Neural crest cell (in vitro differentiated cells): ENCODE data around the gene BLOC1S1. TPM values are rescaled to one million over a fixed set of nuclear protein-coding genes. Genes with fewer than 3 reads are reported as not detected.
A peak's percentile ranks its signal among the peaks of the same experiment; 100 is the strongest.

Source experiments
- DNase-seq: peaks from one replicate; pipeline ENCODE4 v3.0.0; 2021; ENCODE audit warnings: low read depth, mixed read lengths, low spot score
- H3K27ac Mint-ChIP-seq: one replicate; pipeline ENCODE4 v1.8.0; 2021; ENCODE audit warnings: mild to moderate bottlenecking, mixed read lengths; ENCODE audit not compliant: unreplicated experiment
- H3K27me3 Mint-ChIP-seq: 2 replicates; pipeline ENCODE4 v1.8.0; 2021; ENCODE audit warnings: low read depth, mild to moderate bottlenecking, mixed read lengths
- H3K36me3 Mint-ChIP-seq: 2 replicates; pipeline ENCODE4 v1.8.0; 2021; ENCODE audit warnings: low read depth, mild to moderate bottlenecking, mixed read lengths
- H3K4me1 Mint-ChIP-seq: 2 replicates; pipeline ENCODE4 v1.8.0; 2021; ENCODE audit warnings: mixed read lengths
- H3K4me3 Mint-ChIP-seq: one replicate; pipeline ENCODE4 v1.8.0; 2021; ENCODE audit warnings: mild to moderate bottlenecking, mixed read lengths
- H3K9me3 Mint-ChIP-seq: 2 replicates; pipeline ENCODE4 v1.8.0; 2021; ENCODE audit warnings: mixed read lengths
- total RNA-seq: library from RNA; stranded (reverse); gene quantifications from 2 replicates; pipeline ENCODE4 v1.2.1, GENCODE V29; 2021
- TF ChIP-seq, protein P1 (sequence below): fragments of 200-600 bp; sonication (generic); conservative IDR thresholded peaks from 2 replicates; pipeline ENCODE4 v1.5.0; 2021; ENCODE audit warnings: antibody characterized with exemption, mild to moderate bottlenecking

The BLOC1S1 gene
- total RNA-seq, 1 donor from 2014 or later = 111 TPM

DNA sequence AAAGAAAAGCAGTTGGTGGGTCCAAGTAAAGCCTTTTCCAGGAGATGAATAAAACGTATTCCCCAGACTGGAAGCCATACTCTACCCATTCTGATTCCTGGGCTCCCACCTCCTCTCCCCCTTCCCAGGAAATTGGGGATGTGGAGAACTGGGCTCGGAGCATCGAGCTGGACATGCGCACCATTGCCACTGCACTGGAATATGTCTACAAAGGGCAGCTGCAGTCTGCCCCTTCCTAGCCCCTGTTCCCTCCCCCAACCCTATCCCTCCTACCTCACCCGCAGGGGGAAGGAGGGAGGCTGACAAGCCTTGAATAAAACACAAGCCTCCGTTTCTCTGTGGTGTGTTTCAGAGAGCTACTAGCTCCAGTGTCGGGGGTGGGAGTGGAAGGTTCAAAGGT lies 3.5 kb downstream of the BLOC1S1 start:
- Mint-ChIP-seq H3K9me3 (no peaks in the 10 kb centered on the region), H3K27ac (no peak overlapping the region), H3K36me3 (no peaks in the 10 kb centered on the region), H3K4me3 (peak overlapping the region; percentile 77), H3K4me1 (peaks cover 46% of the 10 kb centered on the region), H3K27me3 (peaks cover 7% of the 10 kb centered on the region)
- TF ChIP-seq, protein P1, sequence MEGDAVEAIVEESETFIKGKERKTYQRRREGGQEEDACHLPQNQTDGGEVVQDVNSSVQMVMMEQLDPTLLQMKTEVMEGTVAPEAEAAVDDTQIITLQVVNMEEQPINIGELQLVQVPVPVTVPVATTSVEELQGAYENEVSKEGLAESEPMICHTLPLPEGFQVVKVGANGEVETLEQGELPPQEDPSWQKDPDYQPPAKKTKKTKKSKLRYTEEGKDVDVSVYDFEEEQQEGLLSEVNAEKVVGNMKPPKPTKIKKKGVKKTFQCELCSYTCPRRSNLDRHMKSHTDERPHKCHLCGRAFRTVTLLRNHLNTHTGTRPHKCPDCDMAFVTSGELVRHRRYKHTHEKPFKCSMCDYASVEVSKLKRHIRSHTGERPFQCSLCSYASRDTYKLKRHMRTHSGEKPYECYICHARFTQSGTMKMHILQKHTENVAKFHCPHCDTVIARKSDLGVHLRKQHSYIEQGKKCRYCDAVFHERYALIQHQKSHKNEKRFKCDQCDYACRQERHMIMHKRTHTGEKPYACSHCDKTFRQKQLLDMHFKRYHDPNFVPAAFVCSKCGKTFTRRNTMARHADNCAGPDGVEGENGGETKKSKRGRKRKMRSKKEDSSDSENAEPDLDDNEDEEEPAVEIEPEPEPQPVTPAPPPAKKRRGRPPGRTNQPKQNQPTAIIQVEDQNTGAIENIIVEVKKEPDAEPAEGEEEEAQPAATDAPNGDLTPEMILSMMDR = no peak
- no peak for DNase-seq

DNA sequence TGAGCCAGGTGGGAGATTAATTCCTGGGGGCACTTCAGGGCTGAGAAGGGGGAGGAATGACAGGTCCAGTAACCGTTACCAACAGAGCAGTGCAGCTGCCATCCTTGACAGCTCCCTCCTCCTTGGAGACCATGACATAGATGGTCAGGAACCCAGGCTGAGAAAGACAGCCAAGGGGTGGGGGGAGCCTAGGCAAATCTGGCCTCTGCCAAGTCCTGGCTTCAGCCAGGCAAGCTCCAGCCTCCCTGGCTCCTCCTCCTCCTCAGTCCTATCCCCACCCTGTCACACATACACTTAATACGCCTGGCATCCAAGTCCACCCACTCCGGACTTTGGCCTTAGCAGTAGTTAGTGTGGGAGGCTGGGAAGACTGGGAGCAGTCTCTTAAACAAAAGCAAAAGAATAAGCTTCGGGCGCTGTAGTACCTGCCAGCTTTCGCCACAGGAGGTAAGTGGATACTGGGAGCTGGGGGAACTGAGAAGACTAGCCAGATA lies 4.3 kb downstream of the BLOC1S1 start, which contains the start of gene RDH5:
RDH5 (plus strand) TSS at position 323 of the 494 bp plus-strand sequence. CDS start 792 bp downstream, outside the sequence.
- Mint-ChIP-seq H3K27ac (no peak within 1 kb of the TSS), H3K4me1 (peaks cover 51% of the 10 kb centered on the region), H3K4me3 (peak within 1 kb of the TSS; percentile 77), H3K36me3 (no peaks in the 10 kb centered on the region), H3K9me3 (no peaks in the 10 kb centered on the region), H3K27me3 (peaks cover 7% of the 10 kb centered on the region)
- TF ChIP-seq, protein P1 = no peak
- DNase-seq = no peak

DNA sequence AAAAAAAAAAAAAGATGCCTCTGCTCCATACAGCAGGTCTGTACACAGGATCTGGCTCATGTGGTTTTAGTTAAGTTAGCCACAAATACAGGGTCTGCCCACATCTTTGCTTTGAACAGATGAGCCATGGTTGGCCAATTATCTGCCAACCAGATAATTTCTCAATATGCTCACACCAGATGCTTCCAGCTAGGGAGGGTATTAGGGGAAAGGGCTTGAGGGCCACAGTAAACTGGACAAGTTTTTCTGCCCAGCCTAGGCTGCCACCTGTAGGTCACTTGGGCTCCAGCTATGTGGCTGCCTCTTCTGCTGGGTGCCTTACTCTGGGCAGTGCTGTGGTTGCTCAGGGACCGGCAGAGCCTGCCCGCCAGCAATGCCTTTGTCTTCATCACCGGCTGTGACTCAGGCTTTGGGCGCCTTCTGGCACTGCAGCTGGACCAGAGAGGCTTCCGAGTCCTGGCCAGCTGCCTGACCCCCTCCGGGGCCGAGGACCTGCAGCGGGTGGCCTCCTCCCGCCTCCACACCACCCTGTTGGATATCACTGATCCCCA lies 5.1 kb downstream of the BLOC1S1 start:
- Mint-ChIP-seq H3K27ac (no peak overlapping the region), H3K9me3 (no peaks in the 10 kb centered on the region), H3K4me3 (peak overlapping the region; percentile 64), H3K4me1 (peaks cover 45% of the 10 kb centered on the region), H3K36me3 (peaks cover 2% of the 10 kb centered on the region), H3K27me3 (peaks cover 1% of the 10 kb centered on the region)
- DNase-seq = no peak
- TF ChIP-seq, protein P1 = peak; percentile 50

DNA sequence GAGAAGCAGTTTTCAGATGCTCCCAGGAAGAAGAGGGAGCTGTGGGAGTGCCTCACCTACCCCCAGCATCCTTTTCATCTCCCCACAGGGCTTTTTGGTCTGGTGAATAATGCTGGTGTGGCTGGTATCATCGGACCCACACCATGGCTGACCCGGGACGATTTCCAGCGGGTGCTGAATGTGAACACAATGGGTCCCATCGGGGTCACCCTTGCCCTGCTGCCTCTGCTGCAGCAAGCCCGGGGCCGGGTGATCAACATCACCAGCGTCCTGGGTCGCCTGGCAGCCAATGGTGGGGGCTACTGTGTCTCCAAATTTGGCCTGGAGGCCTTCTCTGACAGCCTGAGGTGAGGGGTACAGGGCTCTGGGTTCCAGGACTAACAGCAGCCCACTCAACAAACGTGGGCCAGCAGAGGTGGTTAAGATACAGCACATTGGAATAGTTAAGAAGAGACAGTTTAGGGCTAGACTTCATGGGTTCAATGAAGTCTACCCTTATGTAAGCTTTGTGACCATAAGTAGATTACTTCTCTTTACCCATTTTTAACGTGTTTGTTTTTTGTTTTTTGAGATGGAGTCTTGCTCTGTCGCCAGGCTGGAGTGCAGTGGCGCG lies 5.9 kb downstream of the BLOC1S1 start:
- H3K27me3 Mint-ChIP-seq = no peaks in the 10 kb centered on the region
- no peaks in the 10 kb centered on the region for H3K9me3 Mint-ChIP-seq
- H3K27ac Mint-ChIP-seq = no peak overlapping the region
- DNase-seq = no peak
- peaks cover 6% of the 10 kb centered on the region for H3K36me3 Mint-ChIP-seq
- peak overlapping the region; percentile 38 for H3K4me3 Mint-ChIP-seq
- peaks cover 46% of the 10 kb centered on the region for H3K4me1 Mint-ChIP-seq
- TF ChIP-seq, protein P1 = no peak

DNA sequence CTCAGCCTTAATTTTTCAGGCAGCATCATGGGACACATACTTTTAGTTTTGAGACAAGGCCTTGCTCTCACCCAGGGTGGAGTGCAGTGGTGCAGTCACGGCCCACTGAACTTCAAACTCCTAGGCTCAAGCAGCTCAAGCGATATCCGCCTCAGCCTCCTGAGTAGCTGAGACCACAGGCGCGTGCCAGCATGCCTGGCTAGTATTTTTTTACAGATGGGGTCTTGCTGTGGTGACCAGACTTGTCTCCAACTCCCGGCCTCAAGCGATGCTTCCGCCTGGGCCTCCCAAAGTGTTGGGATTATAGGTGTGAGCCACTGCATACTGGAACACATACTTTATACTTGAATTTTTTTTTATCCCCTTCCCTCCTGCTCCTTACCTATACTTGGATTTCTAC lies 7.1 kb downstream of the BLOC1S1 start:
- Mint-ChIP-seq H3K27me3 (no peaks in the 10 kb centered on the region), H3K9me3 (no peaks in the 10 kb centered on the region), H3K4me1 (peaks cover 44% of the 10 kb centered on the region), H3K27ac (no peak overlapping the region), H3K4me3 (peak overlapping the region; percentile 80), H3K36me3 (peaks cover 8% of the 10 kb centered on the region)
- TF ChIP-seq, protein P1 = no peak
- no peak for DNase-seq
